GM12875 (cell line): Measurements from ENCODE around the gene REXO1.
"Not testable (repeated sequence)": the region's sequence is repeated elsewhere in the genome, so short reads cannot be mapped to it uniquely, and the experiment has no call there.

Source experiments
- H3K4me3 ChIP-seq: one replicate; pipeline ENCODE4 v1.5.1; 2011; ENCODE audit warnings: low read depth, low read length, control low read depth
- CTCF ChIP-seq: IDR thresholded peaks from 2 replicates; pipeline ENCODE4 v1.5.1; 2011; ENCODE audit warnings: low read depth, mild to moderate bottlenecking, control low read depth, inconsistent platforms, low read length, moderate library complexity, borderline replicate concordance; ENCODE audit not compliant: insufficient read depth

Gene REXO1

GRCh38 chr19:1806184-1807029, 41.9 kb downstream of the REXO1 start:
- H3K4me3 ChIP-seq, result no peak overlapping the region
- TF ChIP-seq CTCF, result no peak

DNA sequence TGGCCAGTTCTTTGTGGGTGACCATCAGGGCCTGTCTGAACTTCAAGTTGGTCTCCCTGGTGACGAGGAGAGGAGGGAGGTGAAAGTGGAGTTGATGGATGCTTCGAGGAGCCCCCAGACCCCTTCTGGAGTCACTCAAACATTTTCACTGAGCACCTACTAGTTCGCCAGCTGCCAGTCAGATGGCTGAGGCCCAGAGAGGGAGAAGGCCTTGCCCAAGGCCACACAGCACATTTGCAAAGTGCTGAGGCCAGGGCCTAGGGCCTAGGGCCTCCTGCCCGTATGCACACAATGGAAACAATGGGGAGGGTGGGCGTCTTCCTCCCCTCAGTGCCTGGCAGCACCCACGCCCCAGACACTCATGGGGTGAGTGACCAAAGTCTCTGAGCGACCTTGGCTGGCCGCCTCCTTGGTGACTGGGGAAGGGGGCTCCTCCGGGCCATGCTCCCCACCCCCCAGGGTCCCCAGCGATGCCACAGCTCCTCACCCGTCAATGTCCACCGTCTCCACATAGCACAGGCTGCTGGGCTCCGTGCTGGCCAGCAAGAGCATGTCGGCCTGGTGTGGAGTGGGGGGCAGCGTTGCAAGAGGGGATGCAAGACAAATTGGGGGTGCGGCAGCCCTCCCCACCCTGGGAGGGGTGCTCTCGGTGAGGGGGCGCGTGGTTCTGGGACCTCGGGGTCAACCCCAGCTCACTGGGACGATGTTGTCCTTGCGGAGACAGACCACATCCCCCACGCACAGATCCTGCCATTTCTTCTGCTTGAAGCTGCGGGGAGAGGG, 42.7 kb downstream of the REXO1 start:
- TF ChIP-seq CTCF, result no peak
- no peak overlapping the region for H3K4me3 ChIP-seq

DNA sequence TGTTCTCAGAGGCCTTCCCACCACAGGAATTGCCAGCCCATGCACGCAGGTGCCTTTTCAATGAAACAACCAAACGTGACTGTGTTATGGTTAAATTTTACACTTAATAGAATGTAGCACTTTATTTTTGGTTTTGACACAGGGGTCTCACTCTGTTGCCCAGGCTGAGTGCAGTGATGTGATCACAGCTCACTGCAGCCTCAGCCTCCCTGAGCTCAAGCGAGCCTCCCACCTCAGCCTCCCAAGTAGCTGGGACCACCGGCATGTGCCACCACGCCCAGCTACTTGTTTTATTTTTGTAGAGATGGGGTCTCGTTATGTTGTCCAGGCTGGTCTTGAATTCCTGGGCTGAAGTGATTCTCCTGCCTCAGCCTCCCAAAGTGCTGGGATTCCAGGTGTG, 43.4 kb downstream of the REXO1 start:
- no peak for TF ChIP-seq CTCF
- H3K4me3 ChIP-seq, result no peak overlapping the region

DNA sequence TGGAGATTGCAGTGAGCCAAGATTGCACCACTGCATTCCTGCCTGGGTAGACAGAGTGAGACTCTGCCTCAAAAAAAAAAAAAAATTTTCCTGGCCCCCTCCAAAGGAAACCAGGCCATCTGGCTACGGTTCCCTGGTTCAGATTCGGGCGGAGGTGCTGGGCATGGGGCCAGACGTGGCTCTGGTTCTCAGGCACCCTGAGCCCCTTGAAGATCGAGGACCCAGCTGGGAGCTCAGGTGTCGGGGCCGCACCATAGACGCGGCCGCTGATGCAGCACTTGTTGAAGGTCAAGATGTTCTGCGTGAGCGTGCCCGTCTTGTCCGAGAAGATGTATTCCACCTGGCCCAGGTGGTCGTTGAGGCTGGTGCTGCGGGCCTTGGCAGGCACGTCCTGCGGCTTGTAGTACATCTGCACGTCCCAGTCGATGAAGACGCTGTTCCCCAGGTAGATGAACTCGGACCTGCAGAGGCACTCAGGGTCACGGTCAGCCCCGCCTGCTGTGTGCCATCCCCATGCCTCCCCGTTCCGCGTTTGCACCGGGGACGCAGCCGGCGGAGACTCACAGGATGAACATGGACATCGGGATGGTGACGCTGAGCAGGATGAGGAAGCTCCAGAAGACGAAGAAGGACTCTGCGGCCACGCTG, 48.5 kb downstream of the REXO1 start:
- no peak for TF ChIP-seq CTCF
- H3K4me3 ChIP-seq, result no peak overlapping the region

DNA sequence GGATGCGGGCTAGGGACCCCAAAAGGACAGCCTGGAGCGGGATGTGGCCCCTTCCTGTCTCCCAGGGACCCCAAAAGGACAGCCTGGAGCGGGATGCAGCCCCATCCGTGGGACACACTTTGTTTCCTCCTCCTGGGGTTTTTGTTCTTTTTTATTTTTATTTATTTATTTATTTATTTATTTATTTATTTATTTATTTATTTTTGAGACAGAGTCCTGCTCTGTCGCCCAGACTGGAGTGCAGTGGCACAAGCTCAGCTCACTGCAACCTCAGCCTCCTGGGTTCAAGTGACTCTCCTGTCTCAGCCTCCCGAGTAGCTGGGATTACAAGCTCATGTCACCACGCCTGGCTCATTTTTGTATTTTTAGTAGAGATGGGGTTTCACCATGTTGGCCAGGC, 51.0 kb downstream of the REXO1 start:
- H3K4me3 ChIP-seq, result not testable (repeated sequence)

DNA sequence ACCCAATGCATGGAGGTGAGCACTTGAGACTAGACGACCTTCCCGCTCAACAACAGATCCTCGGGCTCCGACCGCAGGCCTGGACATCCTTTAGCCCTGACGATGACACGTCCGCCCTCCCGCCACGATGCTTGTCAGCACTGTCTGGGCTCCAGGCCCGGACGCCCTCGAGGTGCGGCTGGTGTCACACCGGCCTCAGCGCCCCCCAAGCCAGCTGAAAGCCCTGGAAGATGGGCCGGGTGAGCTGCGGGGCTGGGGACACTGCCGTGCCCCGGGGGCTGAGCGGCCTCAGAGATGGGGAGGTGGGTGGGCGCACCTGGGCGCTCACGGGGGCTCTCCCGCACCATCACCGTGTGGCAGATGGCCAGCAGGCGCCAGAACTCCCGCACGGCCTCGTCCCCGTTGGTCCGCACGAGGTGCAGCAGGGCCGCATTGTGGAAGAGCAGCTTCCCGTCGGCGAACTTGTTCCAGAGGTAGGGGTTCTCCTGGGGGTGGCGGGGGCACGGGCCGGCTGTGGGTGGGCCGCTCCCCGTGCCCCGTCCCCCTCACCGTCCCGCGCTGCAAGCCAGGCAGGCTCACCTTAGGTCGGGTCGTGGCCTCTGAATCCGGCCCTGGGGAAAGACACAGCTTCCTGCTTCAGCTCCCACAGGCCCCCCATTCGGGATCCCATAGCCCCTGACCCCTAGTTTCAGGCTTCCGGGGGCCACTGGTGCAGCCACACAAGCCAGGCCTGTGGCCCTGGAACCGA, 51.7 kb downstream of the REXO1 start:
- no peak for TF ChIP-seq CTCF
- H3K4me3 ChIP-seq, result no peak overlapping the region
